Bronchial epithelial cell (primary cell): Measurements from ENCODE around the gene PLEKHJ1. TPM values are rescaled to one million over a fixed set of nuclear protein-coding genes. Genes with fewer than 3 reads are reported as not detected.

Source experiments
- DNase-seq: peaks from one replicate; pipeline ENCODE4 v3.0.0-alpha.2; 2010; ENCODE audit warnings: low read depth
- FAIRE-seq: peaks from 2 replicates; lab custom pipeline; 2011; peaks lifted over from hg19 to GRCh38; lab: Jason Lieb, UNC
- H3K27me3 ChIP-seq: 2 replicates; pipeline ENCODE4 v1.5.1; 2011; ENCODE audit warnings: low read length; ENCODE audit not compliant: control insufficient read depth, insufficient read depth
- H3K36me3 ChIP-seq: 2 replicates; pipeline ENCODE4 v1.5.1; 2011; ENCODE audit warnings: low read length; ENCODE audit not compliant: control insufficient read depth, insufficient read depth
- H3K4me3 ChIP-seq: 2 replicates; pipeline ENCODE4 v1.5.1; 2011; ENCODE audit warnings: mild to moderate bottlenecking, low read depth, low read length, control low read depth
- total RNA-seq: library from RNA; depleted of rRNA; stranded (reverse); fragments of >200 nt; gene quantifications from 2 replicates; pipeline ENCODE4 v1.2.1, GENCODE V29; 2014
- TF ChIP-seq, protein P1 (sequence below): IDR thresholded peaks from 2 replicates; pipeline ENCODE4 v1.5.1; 2011; ENCODE audit warnings: mild to moderate bottlenecking, moderate library complexity, low read length, control low read depth, inconsistent platforms; ENCODE audit not compliant: insufficient read depth, severe bottlenecking

Gene PLEKHJ1
- total RNA-seq, 1 donor from 2014 or later, result 59.8 TPM

DNA sequence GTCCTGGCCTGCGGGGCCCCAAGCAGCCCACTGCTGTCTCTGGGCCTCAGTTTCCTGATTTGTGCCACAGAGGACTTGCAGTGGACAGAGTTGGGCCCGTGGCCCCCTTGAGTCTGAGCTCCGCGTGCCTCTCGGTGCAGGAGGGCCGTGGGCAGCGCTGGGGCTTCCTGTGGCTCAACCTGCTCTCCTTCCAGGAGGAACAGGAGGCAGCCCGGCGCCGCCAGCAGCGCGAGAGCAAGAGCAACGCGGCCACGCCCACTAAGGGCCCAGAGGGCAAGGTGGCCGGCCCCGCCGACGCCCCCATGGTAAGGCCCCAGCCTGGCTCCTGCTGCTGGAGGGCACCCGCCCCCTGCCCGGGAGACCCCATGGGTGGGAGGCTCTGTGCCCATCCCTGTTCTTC is 25.9 kb downstream of the PLEKHJ1 start:
- H3K27me3 ChIP-seq, result no peaks in the 10 kb centered on the region
- DNase-seq (no peak), FAIRE-seq (no peak)
- peaks cover 34% of the 10 kb centered on the region for H3K36me3 ChIP-seq
- TF ChIP-seq, protein P1, sequence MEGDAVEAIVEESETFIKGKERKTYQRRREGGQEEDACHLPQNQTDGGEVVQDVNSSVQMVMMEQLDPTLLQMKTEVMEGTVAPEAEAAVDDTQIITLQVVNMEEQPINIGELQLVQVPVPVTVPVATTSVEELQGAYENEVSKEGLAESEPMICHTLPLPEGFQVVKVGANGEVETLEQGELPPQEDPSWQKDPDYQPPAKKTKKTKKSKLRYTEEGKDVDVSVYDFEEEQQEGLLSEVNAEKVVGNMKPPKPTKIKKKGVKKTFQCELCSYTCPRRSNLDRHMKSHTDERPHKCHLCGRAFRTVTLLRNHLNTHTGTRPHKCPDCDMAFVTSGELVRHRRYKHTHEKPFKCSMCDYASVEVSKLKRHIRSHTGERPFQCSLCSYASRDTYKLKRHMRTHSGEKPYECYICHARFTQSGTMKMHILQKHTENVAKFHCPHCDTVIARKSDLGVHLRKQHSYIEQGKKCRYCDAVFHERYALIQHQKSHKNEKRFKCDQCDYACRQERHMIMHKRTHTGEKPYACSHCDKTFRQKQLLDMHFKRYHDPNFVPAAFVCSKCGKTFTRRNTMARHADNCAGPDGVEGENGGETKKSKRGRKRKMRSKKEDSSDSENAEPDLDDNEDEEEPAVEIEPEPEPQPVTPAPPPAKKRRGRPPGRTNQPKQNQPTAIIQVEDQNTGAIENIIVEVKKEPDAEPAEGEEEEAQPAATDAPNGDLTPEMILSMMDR, result no peak
- H3K4me3 ChIP-seq, result no peak overlapping the region

- TF ChIP-seq, protein P1, result no peak
- FAIRE-seq, result no peak
- peaks cover 30% of the 10 kb centered on the region for H3K36me3 ChIP-seq
- H3K4me3 ChIP-seq, result no peak overlapping the region
- H3K27me3 ChIP-seq, result no peaks in the 10 kb centered on the region
- no peak for DNase-seq
These were observed 26.7 kb downstream of the PLEKHJ1 start for GRCh38 chr19:2209408-2209807.

DNA sequence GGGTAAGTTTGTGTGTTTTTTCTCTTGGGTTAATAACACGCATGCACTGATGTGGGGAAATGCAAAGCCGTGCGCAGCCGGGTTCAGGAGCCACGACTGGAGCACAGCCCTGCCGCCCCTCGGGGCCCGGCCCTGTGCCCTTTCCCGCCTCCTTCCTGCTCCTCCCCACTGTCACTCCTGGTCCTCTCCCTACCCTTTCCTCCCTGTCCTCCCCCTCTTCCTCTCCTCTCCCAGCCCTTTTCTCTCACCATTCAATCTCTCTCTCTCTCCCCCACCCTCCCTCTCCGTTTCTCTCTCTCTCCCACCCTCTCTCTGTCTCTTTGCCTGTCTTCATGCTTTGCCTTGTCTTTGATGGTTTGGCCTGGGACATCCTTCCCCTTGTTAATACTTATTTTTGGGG is 27.2 kb downstream of the PLEKHJ1 start:
- Histone ChIP-seq H3K36me3 (peaks cover 25% of the 10 kb centered on the region), H3K4me3 (no peak overlapping the region), H3K27me3 (no peaks in the 10 kb centered on the region)
- FAIRE-seq (no peak), DNase-seq (no peak)
- TF ChIP-seq, protein P1, result no peak

GRCh38 chr19:2207991-2208860 is 27.9 kb downstream of the PLEKHJ1 start:
- peak; percentile 14 for DNase-seq
- no peak for FAIRE-seq
- TF ChIP-seq, protein P1, result no peak
- H3K4me3 ChIP-seq, result no peak overlapping the region
- peaks cover 22% of the 10 kb centered on the region for H3K36me3 ChIP-seq
- H3K27me3 ChIP-seq, result no peaks in the 10 kb centered on the region

DNA sequence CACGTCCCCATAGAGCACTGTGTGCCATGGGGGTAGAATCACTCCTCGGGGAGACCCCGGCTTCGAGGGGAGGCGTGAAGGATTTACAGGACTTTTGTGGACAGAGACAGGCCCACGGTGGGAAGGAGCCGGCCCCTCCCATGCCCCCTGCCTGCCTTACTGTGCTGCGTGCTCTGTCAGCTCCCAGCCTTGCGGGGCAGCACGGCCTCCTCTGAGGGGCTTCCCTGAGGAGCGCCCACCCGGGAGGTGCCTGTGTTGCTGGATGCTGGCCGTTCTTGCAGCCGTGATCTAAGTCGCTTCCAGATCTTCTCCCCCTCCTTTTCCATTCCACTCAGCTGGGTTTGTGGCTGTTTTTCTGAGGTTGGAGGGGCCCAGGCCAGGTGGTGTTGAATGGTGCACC is 29.1 kb downstream of the PLEKHJ1 start:
- H3K4me3 ChIP-seq, result no peak overlapping the region
- FAIRE-seq (no peak), DNase-seq (no peak)
- no peaks in the 10 kb centered on the region for H3K27me3 ChIP-seq
- H3K36me3 ChIP-seq, result peaks cover 19% of the 10 kb centered on the region
- TF ChIP-seq, protein P1, result no peak
